IMR-90 (cell line): Measurements from ENCODE around the gene BCL2L11.

Experiments used
- BHLHE40 ChIP-seq: fragments of 150-350 bp; IDR thresholded peaks from 2 replicates; pipeline ENCODE4 v1.6.1; 2016; ENCODE audit warnings: mild to moderate bottlenecking, low read depth, low read length
- CEBPB ChIP-seq: IDR thresholded peaks from 2 replicates; pipeline ENCODE4 v1.6.1; 2012; ENCODE audit warnings: low read depth, low read length, improper control_type of control experiment
- CTCF ChIP-seq: conservative IDR thresholded peaks from 2 replicates; pipeline ENCODE4 v1.5.1; 2012; ENCODE audit warnings: mild to moderate bottlenecking, low read depth, low read length, improper control_type of control experiment
- POLR2A ChIP-seq: IDR thresholded peaks from 2 replicates; pipeline ENCODE4 v1.6.1; 2012; ENCODE audit warnings: mild to moderate bottlenecking, low read depth, low read length
- RAD21 ChIP-seq: IDR thresholded peaks from 2 replicates; pipeline ENCODE4 v1.6.1; 2012; ENCODE audit warnings: low read length, improper control_type of control experiment
- SMC3 ChIP-seq: fragments of 150-350 bp; IDR thresholded peaks from 2 replicates; pipeline ENCODE4 v1.6.1; 2016; ENCODE audit warnings: low read depth, mild to moderate bottlenecking, antibody characterized with exemption, low read length, moderate library complexity

GRCh38 chr2:111160758-111161157 lies 40.0 kb downstream of the BCL2L11 start:
- no peak for TF ChIP-seq POLR2A
- TF ChIP-seq CTCF, result no peak
- no peak for TF ChIP-seq SMC3
- TF ChIP-seq RAD21, result no peak
- TF ChIP-seq CEBPB, result peak; percentile 84
- peak; percentile 70 for TF ChIP-seq BHLHE40
